Astrocyte of the spinal cord (primary cell): ENCODE results near the gene GNG13.

ENCODE experiments used
- DNase-seq: peaks from one replicate; pipeline ENCODE4 v3.0.0; 2011; ENCODE audit warnings: low read depth, low spot score
- H3K4me3 ChIP-seq: 2 replicates; pipeline ENCODE4 v1.5.1; 2011; ENCODE audit warnings: low read depth, mild to moderate bottlenecking, low read length, moderate library complexity
- in situ Hi-C: cut with HindIII; loops from 2 replicates; pipeline ENCODE4 v1.10.0; 2017; ENCODE audit warnings: low sequenced_read_pairs
- TF ChIP-seq, protein P1 (sequence below): IDR thresholded peaks from 2 replicates; pipeline ENCODE4 v1.5.1; 2012; ENCODE audit warnings: low read depth, mild to moderate bottlenecking, low read length, inconsistent platforms

Gene GNG13

GRCh38 chr16:766820-767640, 33.5 kb downstream of the GNG13 start:
- in situ Hi-C loops: no loop called here
- no peak for DNase-seq

DNA sequence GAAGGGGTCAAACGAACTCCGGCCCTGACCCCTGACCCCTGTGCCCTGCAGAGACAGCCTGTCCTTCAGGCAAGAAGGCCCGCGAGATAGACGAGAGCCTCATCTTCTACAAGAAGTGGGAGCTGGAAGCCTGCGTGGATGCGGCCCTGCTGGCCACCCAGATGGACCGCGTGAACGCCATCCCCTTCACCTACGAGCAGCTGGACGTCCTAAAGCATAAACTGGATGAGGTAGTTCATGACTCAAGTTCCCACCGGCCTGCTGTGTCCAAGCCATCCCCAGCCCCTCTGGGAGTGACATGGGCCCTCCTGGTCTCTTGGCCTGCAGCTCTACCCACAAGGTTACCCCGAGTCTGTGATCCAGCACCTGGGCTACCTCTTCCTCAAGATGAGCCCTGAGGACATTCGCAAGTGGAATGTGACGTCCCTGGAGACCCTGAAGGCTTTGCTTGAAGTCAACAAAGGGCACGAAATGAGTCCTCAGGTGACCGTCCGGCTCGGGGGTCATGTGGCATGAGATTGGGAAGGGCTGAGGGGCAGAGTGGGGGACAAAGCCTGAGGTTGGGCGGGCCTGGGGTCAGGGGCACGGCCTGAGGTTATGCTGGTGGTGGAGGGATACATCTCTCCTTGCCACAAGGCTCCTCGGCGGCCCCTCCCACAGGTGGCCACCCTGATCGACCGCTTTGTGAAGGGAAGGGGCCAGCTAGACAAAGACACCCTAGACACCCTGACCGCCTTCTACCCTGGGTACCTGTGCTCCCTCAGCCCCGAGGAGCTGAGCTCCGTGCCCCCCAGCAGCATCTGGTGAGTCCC, 34.3 kb downstream of the GNG13 start:
- TF ChIP-seq, protein P1, sequence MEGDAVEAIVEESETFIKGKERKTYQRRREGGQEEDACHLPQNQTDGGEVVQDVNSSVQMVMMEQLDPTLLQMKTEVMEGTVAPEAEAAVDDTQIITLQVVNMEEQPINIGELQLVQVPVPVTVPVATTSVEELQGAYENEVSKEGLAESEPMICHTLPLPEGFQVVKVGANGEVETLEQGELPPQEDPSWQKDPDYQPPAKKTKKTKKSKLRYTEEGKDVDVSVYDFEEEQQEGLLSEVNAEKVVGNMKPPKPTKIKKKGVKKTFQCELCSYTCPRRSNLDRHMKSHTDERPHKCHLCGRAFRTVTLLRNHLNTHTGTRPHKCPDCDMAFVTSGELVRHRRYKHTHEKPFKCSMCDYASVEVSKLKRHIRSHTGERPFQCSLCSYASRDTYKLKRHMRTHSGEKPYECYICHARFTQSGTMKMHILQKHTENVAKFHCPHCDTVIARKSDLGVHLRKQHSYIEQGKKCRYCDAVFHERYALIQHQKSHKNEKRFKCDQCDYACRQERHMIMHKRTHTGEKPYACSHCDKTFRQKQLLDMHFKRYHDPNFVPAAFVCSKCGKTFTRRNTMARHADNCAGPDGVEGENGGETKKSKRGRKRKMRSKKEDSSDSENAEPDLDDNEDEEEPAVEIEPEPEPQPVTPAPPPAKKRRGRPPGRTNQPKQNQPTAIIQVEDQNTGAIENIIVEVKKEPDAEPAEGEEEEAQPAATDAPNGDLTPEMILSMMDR: no peak
- DNase-seq: no peak
- H3K4me3 ChIP-seq: no peak overlapping the region
- in situ Hi-C loops: no loop called here

More at GRCh38 chr16:766820-767640, 33.5 kb downstream of the GNG13 start:
- TF ChIP-seq, protein P1: no peak
- no peak overlapping the region for H3K4me3 ChIP-seq

GRCh38 chr16:765488-765865, 35.1 kb downstream of the GNG13 start:
- TF ChIP-seq, protein P1: no peak
- in situ Hi-C loops: no loop called here

GRCh38 chr16:764848-765487, 35.6 kb downstream of the GNG13 start:
- H3K4me3 ChIP-seq: no peak overlapping the region
- TF ChIP-seq, protein P1: no peak
- in situ Hi-C loops: no loop called here
- no peak for DNase-seq

More at GRCh38 chr16:765488-765865, 35.1 kb downstream of the GNG13 start:
- no peak overlapping the region for H3K4me3 ChIP-seq
- no peak for DNase-seq

- DNase-seq: no peak
- TF ChIP-seq, protein P1: no peak
- no peak overlapping the region for H3K4me3 ChIP-seq
- in situ Hi-C loops: no loop called here
These were observed 36.3 kb downstream of the GNG13 start for GRCh38 chr16:764184-764750.

- H3K4me3 ChIP-seq: no peak overlapping the region
- no peak for DNase-seq
- TF ChIP-seq, protein P1: no peak
- in situ Hi-C loops: no loop called here
These were observed 37.0 kb downstream of the GNG13 start for GRCh38 chr16:763369-764183.
